H1 (cell line): Measurements from ENCODE around the gene FAM210A. TPM values are rescaled to one million over a fixed set of nuclear protein-coding genes. Genes with fewer than 3 reads are reported as not detected.

ENCODE experiments used
- ASH2L ChIP-seq: fragments of 200-600, 300-600 bp; sonication (generic); IDR thresholded peaks from one replicate; pipeline ENCODE4 v1.7.1; 2017; ENCODE audit warnings: low read length
- ATF2 ChIP-seq: IDR thresholded peaks from 2 replicates; pipeline ENCODE4 v1.6.1; 2012; ENCODE audit warnings: low read length, inconsistent platforms
- BACH1 ChIP-seq: IDR thresholded peaks from 2 replicates; pipeline ENCODE4 v1.6.1; 2012; ENCODE audit warnings: low read length, improper control_type of control experiment
- BRCA1 ChIP-seq: IDR thresholded peaks from 2 replicates; pipeline ENCODE4 v1.6.1; 2012; ENCODE audit warnings: low read depth, low read length, improper control_type of control experiment
- CBX5 ChIP-seq: fragments of 300-800, 300-1000 bp; sonication (generic); IDR thresholded peaks from 2 replicates; pipeline ENCODE4 v1.7.1; 2016; ENCODE audit warnings: antibody characterized with exemption, low read length, low read depth
- EGR1 ChIP-seq: IDR thresholded peaks from 2 replicates; pipeline ENCODE4 v1.6.1; 2011; ENCODE audit warnings: low read depth, low read length, borderline replicate concordance
- GABPA ChIP-seq: IDR thresholded peaks from 2 replicates; pipeline ENCODE4 v1.6.1; 2011; ENCODE audit warnings: mild to moderate bottlenecking, low read length, moderate library complexity, borderline replicate concordance; ENCODE audit not compliant: insufficient read depth
- GTF2F1 ChIP-seq: IDR thresholded peaks from 2 replicates; pipeline ENCODE4 v1.6.1; 2012; ENCODE audit warnings: low read depth, low read length, improper control_type of control experiment, borderline replicate concordance
- HDAC6 ChIP-seq: IDR thresholded peaks from one replicate; pipeline ENCODE4 v1.7.1; 2012; ENCODE audit warnings: low read depth, mild to moderate bottlenecking, inconsistent platforms, low read length, moderate library complexity
- JUN ChIP-seq: IDR thresholded peaks from 2 replicates; pipeline ENCODE4 v1.6.1; 2011; ENCODE audit warnings: low read depth, mild to moderate bottlenecking, improper control_type of control experiment, low read length
- JUND ChIP-seq: IDR thresholded peaks from 2 replicates; pipeline ENCODE4 v1.6.1; 2011; ENCODE audit warnings: mild to moderate bottlenecking, improper control_type of control experiment, low read length
- KDM1A ChIP-seq: fragments of 200-600, 300-600 bp; sonication (generic); IDR thresholded peaks from 2 replicates; pipeline ENCODE4 v1.7.1; 2016; ENCODE audit warnings: mild to moderate bottlenecking, low read length, borderline replicate concordance
- NRF1 ChIP-seq: IDR thresholded peaks from 2 replicates; pipeline ENCODE4 v1.6.1; 2011; ENCODE audit warnings: mild to moderate bottlenecking, low read depth, low read length, improper control_type of control experiment
- POLR2AphosphoS5 ChIP-seq: IDR thresholded peaks from 2 replicates; pipeline ENCODE4 v1.6.1; 2011; ENCODE audit warnings: low read depth, low read length
- SAP30 ChIP-seq: fragments of 300-600 bp; sonication (generic); IDR thresholded peaks from 2 replicates; pipeline ENCODE4 v1.7.1; 2012; ENCODE audit warnings: low read length, moderate library complexity, mild to moderate bottlenecking, inconsistent platforms; ENCODE audit not compliant: insufficient read depth, insufficient replicate concordance
- SIX5 ChIP-seq: IDR thresholded peaks from 2 replicates; pipeline ENCODE4 v1.6.1; 2011; ENCODE audit warnings: mild to moderate bottlenecking, low read depth, low read length
- TAF1 ChIP-seq: IDR thresholded peaks from 2 replicates; pipeline ENCODE4 v1.6.1; 2011; ENCODE audit warnings: mild to moderate bottlenecking, low read depth, low read length
- TBP ChIP-seq: IDR thresholded peaks from 2 replicates; pipeline ENCODE4 v1.6.1; 2011; ENCODE audit warnings: low read depth, low read length, improper control_type of control experiment
- TCF12 ChIP-seq: IDR thresholded peaks from 2 replicates; pipeline ENCODE4 v1.6.1; 2011; ENCODE audit warnings: low read depth, mild to moderate bottlenecking, low read length
- TEAD4 ChIP-seq: IDR thresholded peaks from 2 replicates; pipeline ENCODE4 v1.6.1; 2012; ENCODE audit warnings: low read depth, low read length, inconsistent platforms, mixed read lengths
- ZNF274 ChIP-seq: IDR thresholded peaks from 2 replicates; pipeline ENCODE4 v1.7.0; 2012; ENCODE audit warnings: low read length, borderline replicate concordance; ENCODE audit errors: extremely low read depth
- polyA plus RNA-seq, 7 experiments: library from polyadenylated mRNA; depleted of rRNA in 3 of 7; stranded (reverse) in 5 of 7; unstranded in 2 of 7; fragments of >200 nt in 5 of 7; fragments of 200-250 nt in 2 of 7; gene quantifications; 1 replicate in 5 of 7; 2 replicates in 1 of 7; 4 replicates in 1 of 7; pipeline versions ENCODE4 v1.2.1 to v1.2.3, GENCODE V29; 2011 to 2013; ENCODE audit warnings: missing spikeins in 2 of 7, mixed read lengths in 2 of 7
- total RNA-seq: library from RNA; stranded (reverse); fragmentation: NEBNext Ultra II Directional; extraction: Animal tissue kit (Norgen Biotek cat#: 25700); gene quantifications from 2 replicates; pipeline ENCODE4 v1.2.1, GENCODE V29; 2021

The FAM210A gene
- total and polyA plus RNA-seq, 2 of the 8 experiments (the other 6 are each of a cell fraction or from before 2014, with no cell fraction given) = 8.2 to 25.4 TPM

- no peak for TF ChIP-seq BRCA1
- TF ChIP-seq SIX5 = peak; percentile 60
- TF ChIP-seq GTF2F1 = 0 out of 2 replicates have a peak, but pooled peaks have one; percentile 49
- peak; percentile 53 for TF ChIP-seq TBP
- TF ChIP-seq GABPA = peak; percentile 85; the same call in 1 of the 2 replicates
- peak; percentile 89 for TF ChIP-seq ASH2L
- no peak for TF ChIP-seq ZNF274
- no peak for TF ChIP-seq EGR1
- TF ChIP-seq NRF1 = no peak
- TF ChIP-seq SAP30 = no peak
- no peak for TF ChIP-seq JUN
- no peak for TF ChIP-seq HDAC6
- TF ChIP-seq JUND = no peak; the same call in 1 of the 2 replicates
- TF ChIP-seq KDM1A = no peak
- TF ChIP-seq TAF1 = peak; percentile 75
- peak; percentile 87 for TF ChIP-seq BACH1
- TF ChIP-seq TCF12 = 0 out of 2 replicates have a peak, but pooled peaks have one; percentile 3
- no peak; the same call in 1 of the 2 replicates for TF ChIP-seq TEAD4
- TF ChIP-seq ATF2 = no peak
- TF ChIP-seq CBX5 = no peak
- TF ChIP-seq POLR2AphosphoS5 = peak; percentile 89; the same call in 1 of the 2 replicates
These were observed at the start of gene FAM210A, which contains the start of gene RNMT (continued) for GRCh38 chr18:13726232-13726971.
